ENCODE data around the gene ZNF827.

Gene ZNF827

GRCh38 chr4:145881576-145881975, 57.0 kb downstream of the ZNF827 start:
- DNase-seq (ENCODE audit: low spot score), result no peak
- no peak for TF ChIP-seq CTCF (IDR thresholded peaks at IDR 0.05; ENCODE audit: extremely low read depth, missing control alignments)

- no peak for TF ChIP-seq CTCF (IDR thresholded peaks at IDR 0.05; ENCODE audit: extremely low read depth, missing control alignments)
- DNase-seq (ENCODE audit: low spot score), result no peak
These were observed 58.2 kb downstream of the ZNF827 start for GRCh38 chr4:145880355-145880960.

GRCh38 chr4:145879598-145879997, 59.0 kb downstream of the ZNF827 start:
- no peak for TF ChIP-seq CTCF (IDR thresholded peaks at IDR 0.05; ENCODE audit: extremely low read depth, missing control alignments)
- DNase-seq (ENCODE audit: low spot score), result no peak

- TF ChIP-seq CTCF (IDR thresholded peaks at IDR 0.05; ENCODE audit: extremely low read depth, missing control alignments), result no peak
- no peak for DNase-seq (ENCODE audit: low spot score)
These were observed 59.9 kb downstream of the ZNF827 start for GRCh38 chr4:145878501-145879435.

- no peak for DNase-seq (ENCODE audit: low spot score)
- no peak for TF ChIP-seq CTCF (IDR thresholded peaks at IDR 0.05; ENCODE audit: extremely low read depth, missing control alignments)
These were observed 62.0 kb downstream of the ZNF827 start for GRCh38 chr4:145876531-145877180.

- no peak for DNase-seq (ENCODE audit: low spot score)
- no peak for TF ChIP-seq CTCF (IDR thresholded peaks at IDR 0.05; ENCODE audit: extremely low read depth, missing control alignments)
These were observed 64.7 kb downstream of the ZNF827 start for GRCh38 chr4:145873901-145874300.

- no peak for DNase-seq (ENCODE audit: low spot score)
- no peak for TF ChIP-seq CTCF (IDR thresholded peaks at IDR 0.05; ENCODE audit: extremely low read depth, missing control alignments)
These were observed 67.4 kb downstream of the ZNF827 start for GRCh38 chr4:145871209-145871608.
